ENCODE results near the gene NTRK1. TPM values are rescaled to one million over a fixed set of nuclear protein-coding genes. Genes with fewer than 3 reads are reported as not detected.

The NTRK1 gene
- total and polyA plus RNA-seq, 2 of the 13 experiments (the other 11 are each of a cell fraction or from before 2014, with no cell fraction given) = not detected

DNA sequence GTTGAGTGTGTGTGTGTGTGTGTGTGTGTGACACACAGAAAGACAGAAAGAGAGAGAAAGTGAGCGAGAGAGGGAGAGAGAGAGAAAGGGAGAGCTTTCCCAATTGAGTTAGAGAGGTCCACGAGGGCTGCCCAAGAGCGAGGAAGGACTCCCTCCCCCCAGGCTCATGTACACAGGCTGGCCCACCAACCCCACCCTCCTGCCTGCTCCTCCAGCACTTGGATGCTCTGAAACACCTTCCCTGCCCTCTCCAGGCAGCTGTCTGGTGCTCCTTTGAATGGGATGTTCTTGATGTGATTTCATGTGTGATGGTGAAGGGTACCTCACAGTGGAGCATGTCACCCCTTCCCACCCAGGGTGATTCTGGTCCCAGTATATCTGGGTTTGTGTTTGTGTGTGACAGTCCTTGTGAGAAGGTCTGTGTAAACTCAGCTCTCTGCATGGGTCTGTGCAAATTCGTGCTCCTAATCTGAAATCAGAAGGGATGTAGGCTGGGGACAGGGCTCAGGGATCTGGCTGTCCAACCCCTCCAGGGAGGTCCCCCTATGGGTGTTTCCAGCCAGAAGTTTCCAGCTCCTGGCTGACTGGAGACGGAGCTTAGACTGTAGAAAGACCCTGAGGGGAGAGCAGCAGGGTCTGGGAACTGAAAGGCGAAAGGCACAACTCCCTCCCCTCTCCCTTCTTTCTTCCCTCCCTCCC lies 26.1 kb downstream of the NTRK1 start:
- no peak overlapping the region for H2AFZ ChIP-seq (ENCODE audit: low read length)
- H3K4me2 ChIP-seq (ENCODE audit: low read depth, low read length) = no peak overlapping the region
- H3K9ac ChIP-seq (ENCODE audit: insufficient read depth, low read depth, low read length) = no peak overlapping the region
- no peak overlapping the region for H3K4me3 ChIP-seq (replicated peaks in 1 of 3; ENCODE audit: insufficient read depth in 1 of 3, low read depth in 2 of 3, low read length in 3 of 3)
- H3K36me3 ChIP-seq (replicated peaks in 1 of 2; ENCODE audit: control insufficient read depth in 1 of 2, insufficient read depth in 2 of 2, low read length in 2 of 2) = no peaks in the 10 kb centered on the region
- 19% methylated on average over 6 of the region's 6 CpGs for WGBS (ENCODE audit: low lambda C conversion rate)
- in situ Hi-C loops (cut with HindIII; ENCODE audit: extremely low pct_ligation_motif_present, low pct_unique_long_range_greater_than_20kb) = no loop called here
- no peaks in the 10 kb centered on the region for H3K9me3 ChIP-seq (ENCODE audit: low read length)
- TF ChIP-seq ZNF577 (CRISPR knock-in tag; IDR thresholded peaks at IDR 0.05; ENCODE audit: borderline replicate concordance, low read depth) (no peak), GATAD2A (CRISPR knock-in tag; IDR thresholded peaks at IDR 0.05) (no peak)
- H4K20me1 ChIP-seq (ENCODE audit: insufficient read depth, low read length) = no peaks in the 10 kb centered on the region
- no peak overlapping the region for H3K27ac ChIP-seq (ENCODE audit: extremely low read length, insufficient read depth, low read length)
- no TSS peak for BruUV-seq (replicated peaks)
- FAIRE-seq = no peak
- ChIA-PET CTCF (ENCODE audit: low intra/inter-chr PET ratio, low total read pairs) (no interaction called here), POLR2A (no interaction called here)
- H3K27me3 ChIP-seq (ENCODE audit: control insufficient read depth in 1 of 2, insufficient read depth in 2 of 2, low read length in 2 of 2) = peaks cover 4 to 74% of the 10 kb centered on the region in 2 experiments
- intact Hi-C loops (cut with micrococcal nuclease; ENCODE audit: unreplicated experiment) = no loop called here
- no peak for ATAC-seq
- DNase-seq (ENCODE audit: low spot score) = no peak
- H3K4me1 ChIP-seq (ENCODE audit: insufficient read depth, low read length) = no peaks in the 10 kb centered on the region
- no peaks in the 10 kb centered on the region for H3K79me2 ChIP-seq (ENCODE audit: insufficient read depth, low read length)

DNA sequence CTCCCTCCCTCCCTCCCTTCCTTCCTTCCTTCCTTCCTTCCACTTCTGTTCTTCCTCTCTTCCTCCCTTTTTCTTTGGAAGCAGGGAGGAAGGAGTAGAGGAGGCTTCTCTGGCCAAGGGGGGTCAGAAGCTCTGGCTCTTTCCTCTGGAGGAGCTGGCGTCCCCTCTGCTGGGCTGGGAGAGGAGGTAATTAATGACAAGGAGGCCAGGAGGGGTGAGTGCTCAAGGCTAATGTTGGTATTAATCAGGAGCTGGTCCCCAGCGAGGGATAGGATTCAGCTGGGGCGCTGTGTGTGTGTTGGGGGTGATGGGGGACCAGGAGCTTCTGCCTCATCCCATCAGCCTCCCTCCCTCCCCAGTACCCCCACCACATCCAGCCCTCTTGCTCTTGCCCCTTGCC lies 26.7 kb downstream of the NTRK1 start:
- no peak for TF ChIP-seq SMYD3 (CRISPR knock-in tag; IDR thresholded peaks at IDR 0.05)
- no peak for TF ChIP-seq CBFB (CRISPR knock-in tag; IDR thresholded peaks at IDR 0.05)
- TF ChIP-seq ZFP41 (CRISPR knock-in tag; IDR thresholded peaks at IDR 0.05; ENCODE audit: borderline replicate concordance) = no peak
- no peak for TF ChIP-seq PCBP2 (optimal IDR thresholded peaks at IDR 0.05; ENCODE audit: low read depth, low read length, poor library complexity, severe bottlenecking)
- TF ChIP-seq ZNF292 (CRISPR knock-in tag; IDR thresholded peaks at IDR 0.05; ENCODE audit: borderline replicate concordance, low read depth) = no peak
- TF ChIP-seq ZNF335 (CRISPR knock-in tag; IDR thresholded peaks at IDR 0.05) = no peak
- no peak for TF ChIP-seq ZNF510 (CRISPR knock-in tag; IDR thresholded peaks at IDR 0.05; ENCODE audit: low read depth)
- intact Hi-C loops (cut with micrococcal nuclease; ENCODE audit: unreplicated experiment) = no loop called here
- 0% methylated on average over 2 of the region's 3 CpGs for WGBS (ENCODE audit: low lambda C conversion rate)
- peaks cover 2 to 71% of the 10 kb centered on the region in 2 experiments for H3K27me3 ChIP-seq (ENCODE audit: control insufficient read depth in 1 of 2, insufficient read depth in 2 of 2, low read length in 2 of 2)
- no peaks in the 10 kb centered on the region for H3K4me1 ChIP-seq (ENCODE audit: insufficient read depth, low read length)
- no peaks in the 10 kb centered on the region for H3K36me3 ChIP-seq (replicated peaks in 1 of 2; ENCODE audit: control insufficient read depth in 1 of 2, insufficient read depth in 2 of 2, low read length in 2 of 2)
- ATAC-seq (no peak), FAIRE-seq (no peak), DNase-seq (ENCODE audit: low spot score) (no peak)
- in situ Hi-C loops (cut with HindIII; ENCODE audit: extremely low pct_ligation_motif_present, low pct_unique_long_range_greater_than_20kb) = no loop called here
- no peak overlapping the region for H2AFZ ChIP-seq (ENCODE audit: low read length)
- no peak overlapping the region for H3K27ac ChIP-seq (ENCODE audit: extremely low read length, insufficient read depth, low read length)
- no TSS peak for BruUV-seq (replicated peaks)
- no peaks in the 10 kb centered on the region for H3K9me3 ChIP-seq (ENCODE audit: low read length)
- no peak overlapping the region for H3K9ac ChIP-seq (ENCODE audit: insufficient read depth, low read depth, low read length)
- H4K20me1 ChIP-seq (ENCODE audit: insufficient read depth, low read length) = no peaks in the 10 kb centered on the region
- POLR2A ChIA-PET = no interaction called here
- no peak overlapping the region for H3K4me3 ChIP-seq (replicated peaks in 1 of 3; ENCODE audit: insufficient read depth in 1 of 3, low read depth in 2 of 3, low read length in 3 of 3)
- H3K4me2 ChIP-seq (ENCODE audit: low read depth, low read length) = no peak overlapping the region
- no peaks in the 10 kb centered on the region for H3K79me2 ChIP-seq (ENCODE audit: insufficient read depth, low read length)
- CTCF ChIA-PET (ENCODE audit: low intra/inter-chr PET ratio, low total read pairs) = no interaction called here

Data from HepG2 (cell line).